GM12873 (cell line): ENCODE results near the gene SLC13A3.

Source experiments
- CTCF ChIP-seq: IDR thresholded peaks from 2 replicates; pipeline ENCODE4 v1.5.1; 2012; ENCODE audit warnings: low read depth, mild to moderate bottlenecking, moderate library complexity, low read length, control low read depth; ENCODE audit not compliant: insufficient read depth; ENCODE audit errors: missing control alignments

The SLC13A3 gene

GRCh38 chr20:46580613-46581205, 70.5 kb downstream of the SLC13A3 start:
- TF ChIP-seq CTCF, result no peak

- no peak for TF ChIP-seq CTCF
Observed at GRCh38 chr20:46578745-46579144, 72.5 kb downstream of the SLC13A3 start.

GRCh38 chr20:46576774-46577395, 74.4 kb downstream of the SLC13A3 start:
- no peak for TF ChIP-seq CTCF

- TF ChIP-seq CTCF, result no peak
Observed at GRCh38 chr20:46575937-46576461, 75.3 kb downstream of the SLC13A3 start.

GRCh38 chr20:46575394-46575793, 75.9 kb downstream of the SLC13A3 start:
- no peak for TF ChIP-seq CTCF

GRCh38 chr20:46573788-46574584, 77.3 kb downstream of the SLC13A3 start:
- no peak for TF ChIP-seq CTCF

- TF ChIP-seq CTCF, result no peak
Observed at GRCh38 chr20:46573234-46573633, 78.0 kb downstream of the SLC13A3 start.
